Prostate gland (tissue), 2 donors: ENCODE measurements around the gene PECR.

Experiments used
- POLR2A ChIP-seq: fragments of 450-650 bp; IDR thresholded peaks from one replicate; pipeline ENCODE4 v1.6.1; 2016; ENCODE audit warnings: antibody characterized with exemption, mild to moderate bottlenecking
- POLR2AphosphoS5 ChIP-seq: sonication (generic); formaldehyde crosslinking; IDR thresholded peaks from one replicate; pipeline ENCODE4 v1.6.1; 2017; ENCODE audit warnings: antibody characterized with exemption
- TF ChIP-seq, protein P1 (sequence below), 4 experiments: fragments of 200-600 bp in 2 of 4; fragments of 450-650 bp in 2 of 4; sonication (generic) in 2 of 4; IDR thresholded peaks; 1 replicate in 3 of 4; 2 replicates in 1 of 4; pipeline ENCODE4 v1.5.1; 2016 to 2019; ENCODE audit warnings: antibody characterized with exemption in 4 of 4, mild to moderate bottlenecking in 2 of 4, moderate library complexity in 2 of 4

DNA sequence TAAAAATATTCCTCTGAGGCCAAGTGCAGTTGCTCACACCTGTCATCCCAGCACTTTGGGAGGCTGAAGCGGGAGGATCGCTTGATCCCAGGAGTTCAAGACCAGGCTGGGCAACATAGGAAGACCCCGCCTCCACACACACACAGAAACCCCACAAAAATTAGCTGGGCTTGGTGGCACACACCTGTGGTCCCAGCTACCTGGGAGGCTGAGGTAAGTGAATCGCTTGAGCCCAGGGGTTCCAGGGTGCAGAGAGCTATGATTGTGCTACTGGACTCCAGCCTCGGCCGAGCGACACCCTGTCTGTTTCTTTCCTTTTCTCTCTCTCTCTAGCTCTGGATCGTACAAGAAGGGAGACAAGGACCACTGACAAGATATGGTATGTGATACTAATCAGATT is 25.7 kb upstream of the PECR start:
- TF ChIP-seq, protein P1, sequence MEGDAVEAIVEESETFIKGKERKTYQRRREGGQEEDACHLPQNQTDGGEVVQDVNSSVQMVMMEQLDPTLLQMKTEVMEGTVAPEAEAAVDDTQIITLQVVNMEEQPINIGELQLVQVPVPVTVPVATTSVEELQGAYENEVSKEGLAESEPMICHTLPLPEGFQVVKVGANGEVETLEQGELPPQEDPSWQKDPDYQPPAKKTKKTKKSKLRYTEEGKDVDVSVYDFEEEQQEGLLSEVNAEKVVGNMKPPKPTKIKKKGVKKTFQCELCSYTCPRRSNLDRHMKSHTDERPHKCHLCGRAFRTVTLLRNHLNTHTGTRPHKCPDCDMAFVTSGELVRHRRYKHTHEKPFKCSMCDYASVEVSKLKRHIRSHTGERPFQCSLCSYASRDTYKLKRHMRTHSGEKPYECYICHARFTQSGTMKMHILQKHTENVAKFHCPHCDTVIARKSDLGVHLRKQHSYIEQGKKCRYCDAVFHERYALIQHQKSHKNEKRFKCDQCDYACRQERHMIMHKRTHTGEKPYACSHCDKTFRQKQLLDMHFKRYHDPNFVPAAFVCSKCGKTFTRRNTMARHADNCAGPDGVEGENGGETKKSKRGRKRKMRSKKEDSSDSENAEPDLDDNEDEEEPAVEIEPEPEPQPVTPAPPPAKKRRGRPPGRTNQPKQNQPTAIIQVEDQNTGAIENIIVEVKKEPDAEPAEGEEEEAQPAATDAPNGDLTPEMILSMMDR (IDR thresholded peaks at IDR 0.05), result no peak
- TF ChIP-seq POLR2A (no peak), POLR2AphosphoS5 (no peak)
